Upper lobe of right lung (tissue), 1 donor: ENCODE data around the gene PLA2G2D. TPM values are rescaled to one million over a fixed set of nuclear protein-coding genes. Genes with fewer than 3 reads are reported as not detected.
A peak's percentile ranks its signal among the peaks of the same experiment; 100 is the strongest.

Source experiments
- ATAC-seq: fragments of 200-7000 bp; cut with Tn5 transposase; one replicate; pipeline ENCODE4 v1.9.1; 2020; ENCODE audit warnings: mild to moderate bottlenecking, moderate library complexity
- DNase-seq: peaks from one replicate; pipeline ENCODE4 v3.0.0-alpha.2; 2020
- H3K27ac ChIP-seq: fragments of 200-600 bp; one replicate; pipeline ENCODE4 v1.8.0; 2022
- H3K27me3 ChIP-seq: fragments of 200-600 bp; one replicate; pipeline ENCODE4 v1.8.0; 2022; ENCODE audit warnings: mild to moderate bottlenecking
- H3K36me3 ChIP-seq: fragments of 200-600 bp; one replicate; pipeline ENCODE4 v1.8.0; 2022
- H3K4me1 ChIP-seq: fragments of 200-600 bp; one replicate; pipeline ENCODE4 v1.8.0; 2022
- H3K4me3 ChIP-seq: fragments of 200-600 bp; one replicate; pipeline ENCODE4 v1.8.0; 2022; ENCODE audit warnings: mild to moderate bottlenecking
- H3K9me3 ChIP-seq: fragments of 200-600 bp; one replicate; pipeline ENCODE4 v1.8.0; 2022
- CTCF ChIP-seq: fragments of 200-600 bp; IDR thresholded peaks from one replicate; pipeline ENCODE4 v1.8.0; 2022; ENCODE audit warnings: antibody characterized with exemption
- intact Hi-C: fragments of 100-400 bp; cut with DNase I; formaldehyde crosslinking; loops from one replicate; pipeline ENCODE4 v1.11.0; 2022
- total RNA-seq: library from RNA; stranded (reverse); fragmentation: NEBNext Ultra II Directional; extraction: Animal tissue kit (Norgen Biotek cat#: 25700); gene quantifications from one replicate; pipeline ENCODE4 v1.2.1, GENCODE V29; 2021
- donor health status: DM: no; HTN: yes; CAD: no; lungs with severe emphysema.

Gene PLA2G2D
- total RNA-seq, 1 donor from 2014 or later = not detected

- peaks cover 5% of the 10 kb centered on the region for H3K27me3 ChIP-seq
- H3K4me3 ChIP-seq = no peak overlapping the region
- no peak overlapping the region for H3K27ac ChIP-seq
- intact Hi-C loops = no loop called here
- no peaks in the 10 kb centered on the region for H3K9me3 ChIP-seq
- H3K4me1 ChIP-seq = peaks cover 9% of the 10 kb centered on the region
- ATAC-seq = no peak
- DNase-seq = no peak
- TF ChIP-seq CTCF = no peak
- H3K36me3 ChIP-seq = no peaks in the 10 kb centered on the region
These were observed 50.6 kb downstream of the PLA2G2D start for GRCh38 chr1:20068722-20069121.

GRCh38 chr1:20063861-20064292, 55.5 kb downstream of the PLA2G2D start:
- ATAC-seq (peak; percentile 61), DNase-seq (no peak)
- no peaks in the 10 kb centered on the region for H3K9me3 ChIP-seq
- peaks cover 5% of the 10 kb centered on the region for H3K27me3 ChIP-seq
- intact Hi-C loops = no loop called here
- no peak overlapping the region for H3K4me3 ChIP-seq
- no peak for TF ChIP-seq CTCF
- peaks cover 9% of the 10 kb centered on the region for H3K4me1 ChIP-seq
- H3K36me3 ChIP-seq = no peaks in the 10 kb centered on the region
- H3K27ac ChIP-seq = no peak overlapping the region

Other genes with a start within 250 kb of the PLA2G2D start
- 8.8 TPM for gene OTUD3, start 237.1 kb downstream of the PLA2G2D start, total RNA-seq
- not detected for gene PLA2G2E, start 195.9 kb downstream of the PLA2G2D start, total RNA-seq
- 19.7 TPM for gene PLA2G2A, start 139.9 kb downstream of the PLA2G2D start, total RNA-seq
- 4.9 TPM for gene PLA2G5, start 49.3 kb downstream of the PLA2G2D start, total RNA-seq
- not detected for gene PLA2G2F, start 19.8 kb upstream of the PLA2G2D start, total RNA-seq
- 0.87 TPM for gene UBXN10, start 66.6 kb upstream of the PLA2G2D start, total RNA-seq
- not detected for gene PLA2G2C, start 67.0 kb upstream of the PLA2G2D start, total RNA-seq
- gene VWA5B1, start 171.3 kb upstream of the PLA2G2D start, total RNA-seq = 0.09 TPM